IPS-NIHi7 (cell line): ENCODE results near the gene MMD2.
"Not testable (repeated sequence)": the region's sequence is repeated elsewhere in the genome, so short reads cannot be mapped to it uniquely, and the experiment has no call there.

Source experiments
- DNase-seq: peaks from one replicate; pipeline ENCODE4 v3.0.0; 2012; ENCODE audit warnings: mixed read lengths; ENCODE audit errors: extremely low spot score

The MMD2 gene, protein sequence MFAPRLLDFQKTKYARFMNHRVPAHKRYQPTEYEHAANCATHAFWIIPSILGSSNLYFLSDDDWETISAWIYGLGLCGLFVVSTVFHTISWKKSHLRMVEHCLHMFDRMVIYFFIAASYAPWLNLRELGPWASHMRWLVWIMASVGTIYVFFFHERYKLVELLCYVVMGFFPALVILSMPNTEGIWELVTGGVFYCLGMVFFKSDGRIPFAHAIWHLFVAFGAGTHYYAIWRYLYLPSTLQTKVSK

DNA sequence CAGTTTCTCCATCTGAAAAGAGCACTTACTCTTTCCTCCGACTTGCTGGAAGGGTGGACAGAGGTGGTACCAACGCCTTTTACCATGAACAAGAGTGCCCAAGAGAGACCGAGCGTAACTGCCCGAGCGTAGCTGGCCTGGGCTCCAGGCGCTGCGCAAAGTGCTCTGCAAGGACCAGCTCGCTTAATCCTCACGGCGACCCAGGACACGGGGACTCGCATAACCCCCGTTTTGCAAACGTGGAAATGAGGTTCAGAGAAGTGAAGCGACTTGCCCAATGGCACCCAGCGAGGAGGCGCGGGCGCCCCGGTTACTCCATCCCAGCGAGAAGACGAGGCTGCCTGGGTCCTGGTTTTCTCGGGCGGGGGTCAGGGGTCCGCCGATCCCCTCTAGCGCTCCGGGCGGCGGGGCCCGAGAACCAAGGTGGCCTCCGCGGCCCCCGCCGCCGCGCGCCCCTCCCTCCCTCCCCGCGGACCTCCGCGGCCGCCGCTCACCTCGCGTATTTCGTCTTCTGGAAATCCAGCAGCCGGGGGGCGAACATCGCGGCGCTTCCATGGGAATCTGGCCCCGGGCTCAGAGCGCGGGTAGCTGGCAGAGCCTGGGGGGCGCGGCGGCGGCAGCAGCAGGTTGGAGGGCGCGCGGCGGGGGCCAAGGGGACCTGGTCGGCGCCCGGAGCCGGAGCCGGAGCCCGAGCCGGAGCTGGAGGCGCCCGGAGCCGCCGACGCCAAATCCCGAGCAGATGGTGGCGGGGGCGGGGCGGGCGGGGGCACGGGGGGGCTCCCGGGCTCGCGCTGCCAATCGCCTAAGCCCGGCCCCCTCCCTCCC, at the start of gene MMD2:
Gene MMD2, minus strand, starts transcription at position 711 of the 825 bp plus-strand sequence. Its CDS starts 170 bp downstream, at position 541.
- peak; percentile 50 for DNase-seq

- DNase-seq: no peak
Observed at GRCh38 chr7:5005066-5005465, 46.1 kb upstream of the MMD2 start.

DNA sequence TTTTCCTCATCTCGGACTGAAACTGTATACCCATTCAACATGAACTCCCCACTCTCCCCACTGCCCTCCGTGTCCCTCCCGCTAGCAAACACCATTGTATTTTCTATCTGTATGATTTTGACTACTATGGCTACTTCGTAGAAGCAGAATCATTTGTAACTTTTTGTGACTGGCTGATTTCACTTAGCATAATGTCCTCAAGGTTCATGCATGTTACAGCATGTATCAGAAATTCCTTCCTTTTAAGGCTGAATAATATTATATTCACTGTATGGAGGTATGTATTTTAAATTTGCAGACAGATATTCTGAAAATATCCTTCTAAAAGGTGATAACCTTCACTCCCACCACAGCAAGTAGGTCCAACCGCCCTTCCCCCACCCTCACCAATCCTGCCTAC, 42.9 kb upstream of the MMD2 start:
- no peak for DNase-seq

DNA sequence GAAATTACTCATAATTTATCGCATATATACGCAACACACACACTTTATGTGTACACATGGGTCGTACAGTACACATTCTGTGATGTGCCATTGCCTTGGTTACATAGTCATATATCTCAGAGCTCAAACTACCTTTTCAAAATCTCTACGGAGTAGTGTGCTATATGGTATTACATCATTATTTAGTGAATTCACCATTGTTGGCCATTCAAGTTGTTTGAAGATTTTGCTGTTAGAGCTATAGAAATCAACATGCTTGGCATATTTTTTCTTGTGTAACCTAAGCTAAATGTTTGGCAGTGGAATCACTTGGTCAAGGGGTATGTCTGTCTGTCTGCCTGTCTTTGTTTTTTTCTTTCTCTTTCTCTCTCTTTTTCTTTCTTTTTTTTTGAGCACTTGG, 42.0 kb upstream of the MMD2 start:
- DNase-seq: no peak

DNA sequence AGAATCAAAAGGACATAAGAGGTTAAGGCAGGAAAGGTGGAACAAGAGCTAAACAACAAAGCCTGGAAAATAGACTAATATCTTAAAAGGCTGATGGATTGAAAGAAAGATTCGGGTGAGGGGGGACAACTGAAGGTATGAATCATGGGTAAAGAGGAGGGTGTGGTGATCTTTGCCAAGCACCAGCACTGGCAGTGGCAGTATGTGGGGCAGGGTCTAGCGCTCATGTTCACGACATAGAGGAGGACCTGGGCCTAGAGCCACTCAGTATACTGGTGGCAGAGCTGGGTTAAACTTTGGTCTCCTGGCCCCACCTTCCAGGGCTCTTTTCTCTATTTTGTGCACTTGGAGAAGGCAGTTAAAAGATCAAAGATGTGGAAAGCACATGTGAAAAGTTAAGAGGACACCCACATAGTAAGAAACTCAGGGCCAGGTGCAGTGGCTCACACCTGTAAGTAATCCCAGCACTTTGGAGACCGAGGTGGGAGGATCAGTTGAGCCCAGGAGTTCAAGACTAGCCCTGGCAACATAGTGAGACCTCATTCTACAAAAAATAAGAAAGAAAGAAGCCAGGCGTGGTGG, 40.5 kb upstream of the MMD2 start:
- DNase-seq: no peak

DNA sequence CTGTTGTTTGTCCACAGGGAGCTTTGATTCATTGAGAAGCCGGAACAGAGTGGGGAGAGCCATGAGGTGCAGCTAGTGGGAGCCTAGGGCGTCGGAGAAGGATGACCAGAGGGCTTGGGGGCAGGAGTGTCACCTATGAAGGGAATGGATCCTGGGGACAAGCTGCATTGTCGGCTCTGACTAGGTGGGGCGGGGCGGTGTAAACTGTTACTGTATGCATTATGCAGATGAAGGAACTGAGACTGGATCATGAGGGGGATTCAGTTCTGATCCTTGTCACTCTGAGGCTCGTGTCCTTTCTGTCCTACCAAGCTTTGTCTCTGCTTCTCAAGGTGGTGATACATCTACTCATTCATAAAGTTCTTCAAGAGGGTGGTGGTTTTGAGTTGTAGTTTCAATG, 39.9 kb upstream of the MMD2 start:
- no peak for DNase-seq

DNA sequence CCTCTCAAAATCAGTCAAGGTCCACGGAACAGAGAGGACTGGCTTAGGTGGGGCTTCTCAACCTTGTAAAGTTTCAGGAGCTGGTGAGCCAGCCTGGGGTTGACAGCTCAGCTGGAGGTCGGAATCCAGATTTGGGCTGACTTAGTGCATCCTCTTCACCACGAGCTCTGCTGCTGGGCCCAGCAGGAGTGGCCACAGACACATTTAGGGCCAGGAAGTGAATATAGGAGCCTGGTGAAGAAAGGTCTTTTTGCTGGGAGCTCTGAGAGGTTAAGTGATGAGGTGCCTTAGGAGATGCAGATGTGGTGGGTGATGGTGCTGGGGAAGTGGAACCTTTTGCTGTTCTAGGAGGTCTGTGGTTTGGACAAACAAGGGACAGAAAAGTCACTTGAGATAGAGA, 39.3 kb upstream of the MMD2 start:
- DNase-seq: no peak

- no peak for DNase-seq
Observed at GRCh38 chr7:4996696-4997222, 37.8 kb upstream of the MMD2 start.

DNA sequence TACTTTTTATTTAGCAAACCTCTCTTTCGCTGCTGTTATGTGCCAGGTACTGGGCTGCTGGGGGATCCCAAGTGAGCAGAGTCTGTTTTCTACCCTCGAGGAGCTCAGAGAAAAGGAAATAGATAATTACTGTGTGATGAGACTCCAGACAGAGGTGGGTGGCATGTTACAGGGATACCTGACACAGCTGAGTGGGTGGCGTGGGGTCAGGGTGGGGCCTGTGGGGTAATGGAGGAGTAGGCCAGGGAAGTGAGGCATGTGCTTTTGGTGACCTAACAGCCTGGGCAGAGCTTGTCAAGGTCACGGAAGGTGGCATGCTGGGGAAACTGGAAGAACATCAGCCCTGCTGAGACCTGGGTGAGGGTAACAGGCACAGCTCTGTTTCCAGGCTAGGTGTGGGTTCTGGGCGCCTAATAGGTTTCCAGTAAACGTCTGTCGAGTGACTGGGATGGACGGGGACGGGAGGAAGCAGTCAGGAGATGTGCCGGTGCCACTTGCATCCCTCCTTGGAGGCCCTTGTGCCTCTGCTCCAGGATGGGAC, 36.5 kb upstream of the MMD2 start:
- DNase-seq: no peak

DNA sequence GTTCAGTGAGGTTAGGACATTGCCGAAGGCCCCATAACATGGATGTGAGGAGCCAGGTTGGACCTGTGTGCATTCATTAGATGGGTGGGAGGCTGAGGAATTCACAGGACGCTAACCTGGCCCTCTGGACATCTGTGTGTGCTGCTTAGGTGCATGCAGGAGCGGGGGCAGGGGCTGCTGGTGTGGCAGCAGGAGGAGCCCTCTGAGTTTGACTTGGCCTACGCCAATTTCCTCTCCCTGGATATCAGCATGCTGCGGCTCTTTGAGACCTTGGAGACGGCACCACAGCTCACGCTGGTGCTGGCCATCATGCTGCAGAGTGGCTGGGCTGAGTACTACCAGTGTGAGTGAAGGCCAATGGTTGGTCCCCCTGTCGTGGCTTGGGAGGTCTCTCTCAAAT, 34.5 kb upstream of the MMD2 start:
- DNase-seq: no peak

GRCh38 chr7:4982741-4983140, 23.8 kb upstream of the MMD2 start:
- DNase-seq: not testable (repeated sequence)

GRCh38 chr7:4981295-4981890, 22.4 kb upstream of the MMD2 start:
- DNase-seq: not testable (repeated sequence)

DNA sequence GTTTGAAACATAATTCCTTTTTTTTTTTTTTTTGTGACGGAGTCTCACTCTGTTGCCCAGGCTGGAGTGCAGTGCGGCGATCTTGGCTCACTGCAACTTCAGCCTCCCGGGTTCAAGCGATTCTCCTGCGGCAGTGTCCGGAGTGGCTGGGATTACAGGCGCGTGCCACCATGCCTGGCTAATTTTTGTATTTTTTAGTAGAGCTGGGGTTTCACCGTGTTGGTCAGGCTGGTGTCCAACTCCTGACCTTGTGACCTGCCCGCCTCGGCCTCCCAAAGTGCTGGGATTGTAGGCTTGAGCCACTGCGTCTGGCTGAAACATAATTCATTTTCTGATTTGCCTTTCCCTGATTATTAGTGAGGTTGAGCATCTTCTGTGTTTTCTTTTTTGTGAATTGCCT, 16.6 kb upstream of the MMD2 start:
- DNase-seq: not testable (repeated sequence)

- DNase-seq: peak; percentile 87
Observed at GRCh38 chr7:4973728-4974198, 14.8 kb upstream of the MMD2 start.

DNA sequence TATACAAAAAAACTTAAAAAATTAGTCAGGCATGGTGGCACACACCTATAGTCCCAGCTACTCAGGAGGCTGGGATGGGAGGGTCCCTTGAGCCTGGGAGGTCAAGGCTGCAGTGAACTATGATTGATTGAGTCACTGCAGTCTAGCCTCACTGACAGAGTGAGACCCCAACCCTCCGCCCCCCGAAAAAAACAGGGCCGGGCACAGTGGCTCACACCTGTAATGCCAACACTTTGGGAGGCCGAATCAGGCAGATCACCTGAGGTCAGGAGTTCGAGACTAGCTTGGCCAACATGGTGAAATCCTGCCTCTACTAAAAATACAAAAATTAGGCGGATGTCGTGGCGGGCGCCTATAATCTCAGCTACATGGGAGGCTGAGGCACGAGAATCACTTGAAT, 13.5 kb upstream of the MMD2 start:
- not testable (repeated sequence) for DNase-seq

DNA sequence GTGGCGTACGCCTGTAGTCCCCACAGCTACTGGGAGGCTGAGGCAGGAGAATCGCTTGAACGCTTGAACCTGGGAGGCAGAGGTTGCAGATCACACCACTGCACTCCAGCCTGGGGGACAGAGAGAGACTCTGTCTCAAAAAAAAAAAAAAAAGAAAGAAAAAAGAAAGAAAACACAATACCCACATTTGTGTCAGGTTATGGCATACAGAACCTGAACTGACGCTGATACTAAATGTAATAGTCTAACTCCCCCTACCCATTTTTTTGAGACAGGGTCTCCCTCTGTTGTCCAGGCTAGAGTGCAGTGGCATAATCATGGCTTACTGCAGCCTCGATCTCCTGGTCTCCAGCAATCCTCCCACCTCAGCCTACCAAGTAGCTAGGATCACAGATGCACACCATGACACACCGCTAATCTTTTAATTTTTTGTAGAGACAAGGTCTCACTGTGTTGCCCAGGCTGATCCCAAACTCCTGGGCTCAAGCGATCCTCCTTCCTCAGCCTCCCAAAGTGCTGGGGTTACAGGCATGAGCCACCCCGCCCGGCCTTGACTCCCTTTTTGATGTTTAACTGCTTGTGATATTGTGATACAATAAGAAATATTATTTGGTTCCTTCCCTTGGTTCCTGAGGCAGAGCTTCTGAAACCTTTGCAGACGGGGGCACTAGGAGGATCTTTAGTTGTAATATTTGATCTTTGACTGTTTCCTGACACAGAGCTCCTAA, 6.5 kb upstream of the MMD2 start:
- no peak for DNase-seq

DNA sequence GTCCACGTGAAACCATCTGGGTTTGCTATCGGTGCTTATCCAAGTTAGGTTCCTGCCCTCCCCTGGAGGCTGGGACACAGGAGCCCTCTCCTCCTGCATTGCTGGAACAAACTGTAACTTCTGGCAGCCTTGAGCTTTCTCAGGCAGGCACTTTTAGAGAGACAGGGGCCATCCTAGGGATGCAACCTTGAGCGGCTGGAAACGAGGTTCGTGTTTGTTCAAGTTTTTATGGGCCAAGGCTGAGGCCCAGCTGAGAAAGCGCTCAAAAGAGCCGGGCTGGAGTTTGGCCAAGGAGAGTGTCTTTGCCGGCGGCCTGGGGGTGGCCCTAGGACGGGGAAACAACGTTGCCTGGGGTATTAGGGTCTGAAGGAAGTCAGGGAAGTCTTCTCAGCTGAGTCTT, 5.5 kb upstream of the MMD2 start:
- DNase-seq: no peak

- no peak for DNase-seq
Observed at GRCh38 chr7:4962872-4963775, 4.1 kb upstream of the MMD2 start.

DNA sequence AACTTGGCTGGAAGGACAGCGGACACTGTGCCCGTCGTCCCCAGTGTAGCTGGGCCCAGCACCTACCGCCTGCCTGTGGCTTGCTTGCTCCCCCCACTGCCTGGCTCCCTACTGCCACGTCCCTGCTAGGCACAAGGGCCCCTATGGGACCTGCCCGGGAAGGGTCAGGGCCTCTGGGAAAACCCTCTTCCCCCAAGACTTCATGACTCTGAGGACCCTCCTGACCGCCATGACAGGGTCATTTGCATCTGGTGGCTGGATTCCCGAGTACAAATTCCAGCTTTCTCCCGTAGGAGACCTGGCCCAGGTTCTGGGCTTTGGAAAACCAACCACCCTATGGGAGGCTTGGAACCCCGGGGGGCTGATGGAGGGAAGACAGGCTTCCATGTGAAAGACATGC, 1.4 kb upstream of the MMD2 start:
- peak; percentile 43 for DNase-seq

DNA sequence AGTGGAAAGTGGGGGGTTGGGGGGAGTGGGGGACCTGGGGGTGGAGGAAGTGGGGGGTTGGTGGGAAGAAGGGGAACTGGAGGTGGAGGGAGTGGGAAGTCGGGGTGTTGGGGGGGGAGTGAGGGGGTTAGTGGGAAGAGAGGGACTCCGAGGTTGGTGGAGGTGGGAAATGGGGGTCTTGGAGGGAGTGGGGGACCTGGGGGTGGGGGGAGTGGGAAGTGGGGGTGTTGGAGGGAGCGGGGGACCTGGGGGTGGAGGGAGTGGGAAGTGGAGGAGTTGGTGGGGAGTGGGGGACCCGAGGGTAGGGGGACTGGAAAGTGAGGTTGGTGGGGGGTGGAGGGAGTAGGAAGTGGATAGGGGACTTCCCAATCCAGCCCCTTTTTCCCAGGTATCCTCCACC, 906 bp upstream of the MMD2 start:
- DNase-seq: no peak
